ENCODE measurements around the gene TRIM62. TPM values are rescaled to one million over a fixed set of nuclear protein-coding genes. Genes with fewer than 3 reads are reported as not detected.

Gene TRIM62
- total RNA-seq, 1 experiment from 2014 or later = 9.9 TPM

- Histone ChIP-seq H3K27me3 (ENCODE audit: insufficient read depth, low read depth) (no peaks in the 10 kb centered on the region), H3K9me3 (ENCODE audit: insufficient read depth, low read depth) (no peaks in the 10 kb centered on the region), H3K4me1 (replicated peaks; ENCODE audit: insufficient read depth) (peaks cover 22% of the 10 kb centered on the region), H3K79me2 (ENCODE audit: low read depth) (no peaks in the 10 kb centered on the region), H2AFZ (no peak overlapping the region), H3K4me3 (no peak overlapping the region), H4K20me1 (ENCODE audit: insufficient read depth) (no peaks in the 10 kb centered on the region), H3K36me3 (ENCODE audit: low read depth) (no peaks in the 10 kb centered on the region), H3F3A (ENCODE audit: insufficient read depth, low read depth) (peaks cover 13% of the 10 kb centered on the region; the same call in 1 of the 2 replicates), H3K4me2 (no peak overlapping the region), H3K27ac (no peak overlapping the region), H3K9me2 (ENCODE audit: insufficient read depth) (no peaks in the 10 kb centered on the region)
- TF ChIP-seq CTCF (conservative IDR thresholded peaks at IDR 0.05) = no peak
- TF ChIP-seq EZH2 (IDR thresholded peaks at IDR 0.05; ENCODE audit: low read depth) = no peak
- CTCF ChIA-PET = no interaction called here
- intact Hi-C loops (cut with micrococcal nuclease; ENCODE audit: unreplicated experiment) = no loop called here
- POLR2A ChIA-PET (ENCODE audit: unreplicated experiment) = interaction anchor here (0.6 kb wide), 1 partner anchor 42 kb away, joined by 5 read pairs; no protein-coding TSS in a partner anchor
- no peak for DNase-seq
- BruUV-seq (replicated peaks) = no TSS peak
Measured at GRCh38 chr1:33168556-33169289, 13.1 kb downstream of the TRIM62 start.

GRCh38 chr1:33167650-33168447 is 14.0 kb downstream of the TRIM62 start:
- BruUV-seq (replicated peaks) = no TSS peak
- ChIA-PET POLR2A (ENCODE audit: unreplicated experiment) (interaction anchor here (0.6 kb wide), 1 partner anchor 43 kb away, joined by 5 read pairs; no protein-coding TSS in a partner anchor), CTCF (no interaction called here)
- Histone ChIP-seq H4K20me1 (ENCODE audit: insufficient read depth) (no peaks in the 10 kb centered on the region), H3K27ac (peak overlapping the region; percentile 54), H3K36me3 (ENCODE audit: low read depth) (no peaks in the 10 kb centered on the region), H3K9me3 (ENCODE audit: insufficient read depth, low read depth) (no peaks in the 10 kb centered on the region), H3K4me1 (replicated peaks; ENCODE audit: insufficient read depth) (peaks cover 31% of the 10 kb centered on the region), H2AFZ (no peak overlapping the region), H3K27me3 (ENCODE audit: insufficient read depth, low read depth) (no peaks in the 10 kb centered on the region), H3F3A (ENCODE audit: insufficient read depth, low read depth) (peaks cover 13% of the 10 kb centered on the region; the same call in 1 of the 2 replicates), H3K9me2 (ENCODE audit: insufficient read depth) (no peaks in the 10 kb centered on the region), H3K4me3 (no peak overlapping the region), H3K4me2 (no peak overlapping the region), H3K79me2 (ENCODE audit: low read depth) (no peaks in the 10 kb centered on the region)
- DNase-seq = peak in 1 of 2 experiments; percentile 84
- no peak for TF ChIP-seq EZH2 (IDR thresholded peaks at IDR 0.05; ENCODE audit: low read depth)
- no peak for TF ChIP-seq CTCF (conservative IDR thresholded peaks at IDR 0.05)
- intact Hi-C loops (cut with micrococcal nuclease; ENCODE audit: unreplicated experiment) = no loop called here

- H4K20me1 ChIP-seq (ENCODE audit: insufficient read depth) = no peaks in the 10 kb centered on the region
- H3K4me1 ChIP-seq (replicated peaks; ENCODE audit: insufficient read depth) = peaks cover 34% of the 10 kb centered on the region
- ChIA-PET POLR2A (ENCODE audit: unreplicated experiment) (no interaction called here), CTCF (no interaction called here)
- H3K27me3 ChIP-seq (ENCODE audit: insufficient read depth, low read depth) = no peaks in the 10 kb centered on the region
- H3K9me3 ChIP-seq (ENCODE audit: insufficient read depth, low read depth) = no peaks in the 10 kb centered on the region
- H2AFZ ChIP-seq = no peak overlapping the region
- peaks cover 13% of the 10 kb centered on the region; the same call in 1 of the 2 replicates for H3F3A ChIP-seq (ENCODE audit: insufficient read depth, low read depth)
- no peaks in the 10 kb centered on the region for H3K36me3 ChIP-seq (ENCODE audit: low read depth)
- H3K4me2 ChIP-seq = no peak overlapping the region
- TF ChIP-seq CTCF (conservative IDR thresholded peaks at IDR 0.05) = no peak
- no peak for TF ChIP-seq EZH2 (IDR thresholded peaks at IDR 0.05; ENCODE audit: low read depth)
- no peaks in the 10 kb centered on the region for H3K9me2 ChIP-seq (ENCODE audit: insufficient read depth)
- no peak overlapping the region for H3K4me3 ChIP-seq
- DNase-seq = no peak
- H3K79me2 ChIP-seq (ENCODE audit: low read depth) = no peaks in the 10 kb centered on the region
- intact Hi-C loops (cut with micrococcal nuclease; ENCODE audit: unreplicated experiment) = no loop called here
- BruUV-seq (replicated peaks) = no TSS peak
- no peak overlapping the region for H3K27ac ChIP-seq
Measured at GRCh38 chr1:33165809-33166208, 16.0 kb downstream of the TRIM62 start.

Measured in PC-9 (cell line).